ENCODE measurements around the gene NEUROD1. TPM values are rescaled to one million over a fixed set of nuclear protein-coding genes. Genes with fewer than 3 reads are reported as not detected.

Gene NEUROD1
- total RNA-seq, 1 experiment from 2014 or later = not detected

GRCh38 chr2:181628590-181629585 lies 51.4 kb downstream of the NEUROD1 start:
- intact Hi-C loops (cut with micrococcal nuclease; ENCODE audit: unreplicated experiment) = no loop called here
- CTCF ChIA-PET = no interaction called here
- Mint-ChIP-seq H3K4me1 (ENCODE audit: low read depth, unreplicated experiment) (peaks cover under 1% of the 10 kb centered on the region), H3K36me3 (ENCODE audit: insufficient read depth, unreplicated experiment) (no peaks in the 10 kb centered on the region), H3K27ac (ENCODE audit: unreplicated experiment) (no peak overlapping the region), H3K9me3 (ENCODE audit: low read depth, unreplicated experiment) (no peaks in the 10 kb centered on the region), H3K4me3 (ENCODE audit: low read depth, unreplicated experiment) (no peak overlapping the region), H3K27me3 (ENCODE audit: unreplicated experiment) (no peaks in the 10 kb centered on the region)
- BruUV-seq (replicated peaks) = no TSS peak
- TF ChIP-seq, protein P1, sequence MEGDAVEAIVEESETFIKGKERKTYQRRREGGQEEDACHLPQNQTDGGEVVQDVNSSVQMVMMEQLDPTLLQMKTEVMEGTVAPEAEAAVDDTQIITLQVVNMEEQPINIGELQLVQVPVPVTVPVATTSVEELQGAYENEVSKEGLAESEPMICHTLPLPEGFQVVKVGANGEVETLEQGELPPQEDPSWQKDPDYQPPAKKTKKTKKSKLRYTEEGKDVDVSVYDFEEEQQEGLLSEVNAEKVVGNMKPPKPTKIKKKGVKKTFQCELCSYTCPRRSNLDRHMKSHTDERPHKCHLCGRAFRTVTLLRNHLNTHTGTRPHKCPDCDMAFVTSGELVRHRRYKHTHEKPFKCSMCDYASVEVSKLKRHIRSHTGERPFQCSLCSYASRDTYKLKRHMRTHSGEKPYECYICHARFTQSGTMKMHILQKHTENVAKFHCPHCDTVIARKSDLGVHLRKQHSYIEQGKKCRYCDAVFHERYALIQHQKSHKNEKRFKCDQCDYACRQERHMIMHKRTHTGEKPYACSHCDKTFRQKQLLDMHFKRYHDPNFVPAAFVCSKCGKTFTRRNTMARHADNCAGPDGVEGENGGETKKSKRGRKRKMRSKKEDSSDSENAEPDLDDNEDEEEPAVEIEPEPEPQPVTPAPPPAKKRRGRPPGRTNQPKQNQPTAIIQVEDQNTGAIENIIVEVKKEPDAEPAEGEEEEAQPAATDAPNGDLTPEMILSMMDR (IDR thresholded peaks at IDR 0.05; ENCODE audit: unreplicated experiment) = no peak
- DNase-seq = no peak

GRCh38 chr2:181627545-181627944 lies 52.8 kb downstream of the NEUROD1 start:
- Mint-ChIP-seq H3K27me3 (ENCODE audit: unreplicated experiment) (no peaks in the 10 kb centered on the region), H3K9me3 (ENCODE audit: low read depth, unreplicated experiment) (no peaks in the 10 kb centered on the region), H3K4me1 (ENCODE audit: low read depth, unreplicated experiment) (peaks cover 9% of the 10 kb centered on the region), H3K36me3 (ENCODE audit: insufficient read depth, unreplicated experiment) (no peaks in the 10 kb centered on the region), H3K4me3 (ENCODE audit: low read depth, unreplicated experiment) (no peak overlapping the region), H3K27ac (ENCODE audit: unreplicated experiment) (no peak overlapping the region)
- no peak for DNase-seq
- BruUV-seq (replicated peaks) = no TSS peak
- TF ChIP-seq, protein P1 (IDR thresholded peaks at IDR 0.05; ENCODE audit: unreplicated experiment) = no peak
- intact Hi-C loops (cut with micrococcal nuclease; ENCODE audit: unreplicated experiment) = no loop called here
- CTCF ChIA-PET = interaction anchor here (0.6 kb wide), 1 partner anchor 29 kb away, joined by 3 read pairs; the partner anchor contains the start of gene CERKL

DNA sequence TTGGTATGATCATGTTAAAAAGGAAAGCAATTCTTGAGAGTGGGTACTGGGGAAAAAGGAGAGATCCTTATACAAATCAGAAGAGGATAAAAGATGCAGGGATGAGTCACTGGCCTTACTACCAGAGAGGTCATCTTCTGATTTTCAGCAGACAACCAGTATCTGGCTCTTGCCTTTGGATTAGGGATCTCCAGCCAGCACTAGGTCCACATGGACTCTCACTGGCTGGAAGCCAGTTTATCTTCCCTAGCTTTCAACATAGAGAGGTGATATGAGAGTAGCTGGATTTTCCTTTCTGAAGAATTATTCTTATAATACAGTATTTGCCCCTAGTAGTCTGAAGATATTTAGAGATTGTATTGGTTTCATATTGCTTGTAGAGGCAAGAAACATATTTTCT lies 53.6 kb downstream of the NEUROD1 start:
- Mint-ChIP-seq H3K9me3 (ENCODE audit: low read depth, unreplicated experiment) (no peaks in the 10 kb centered on the region), H3K27ac (ENCODE audit: unreplicated experiment) (no peak overlapping the region), H3K36me3 (ENCODE audit: insufficient read depth, unreplicated experiment) (no peaks in the 10 kb centered on the region), H3K4me1 (ENCODE audit: low read depth, unreplicated experiment) (peaks cover 9% of the 10 kb centered on the region), H3K27me3 (ENCODE audit: unreplicated experiment) (no peaks in the 10 kb centered on the region), H3K4me3 (ENCODE audit: low read depth, unreplicated experiment) (no peak overlapping the region)
- DNase-seq = no peak
- intact Hi-C loops (cut with micrococcal nuclease; ENCODE audit: unreplicated experiment) = no loop called here
- TF ChIP-seq, protein P1 (IDR thresholded peaks at IDR 0.05; ENCODE audit: unreplicated experiment) = no peak
- no TSS peak for BruUV-seq (replicated peaks)
- CTCF ChIA-PET = interaction anchor here (0.6 kb wide), 1 partner anchor 510 kb away, joined by 4 read pairs; no protein-coding TSS in a partner anchor

Other genes starting within 250 kb of the NEUROD1 start
- gene ITGA4, start 223.1 kb downstream of the NEUROD1 start, total RNA-seq (2022) = 0.33 and 0.34 TPM in 2 replicates
- gene CERKL, start 23.4 kb downstream of the NEUROD1 start, total RNA-seq (2022) = 1.1 and 1.5 TPM in 2 replicates
- gene ITPRID2, start 211.2 kb upstream of the NEUROD1 start, total RNA-seq (2022) = 375 and 411 TPM in 2 replicates

Measured in Calu3 (cell line).